Uterus (tissue), 4 donors: ENCODE measurements around the gene MRPS18C. TPM values are rescaled to one million over a fixed set of nuclear protein-coding genes. Genes with fewer than 3 reads are reported as not detected.

Experiments used
- DNase-seq, 2 donors: peaks; one replicate each; pipeline ENCODE4 v3.0.0-alpha.2; 2019 to 2020
- H3K27ac ChIP-seq, 2 donors: fragments of 200-600 bp; sonication (generic); 1 replicate in 1 of 2; 2 replicates in 1 of 2; pipeline ENCODE4 v1.5.1; 2016 to 2018
- H3K27me3 ChIP-seq, 2 donors: fragments of 200-600 bp; sonication (generic); one replicate each; pipeline ENCODE4 v1.5.1; 2018 to 2019; ENCODE audit warnings: control low read depth in 1 of 2
- H3K36me3 ChIP-seq, 2 donors: fragments of 200-600 bp; sonication (generic); one replicate each; pipeline ENCODE4 v1.5.1; 2019; ENCODE audit warnings: control low read depth in 1 of 2
- H3K4me1 ChIP-seq, 2 donors: fragments of 200-600 bp; sonication (generic); one replicate each; pipeline ENCODE4 v1.5.1; 2018 to 2019; ENCODE audit warnings: control low read depth in 1 of 2
- H3K4me3 ChIP-seq, 2 donors: fragments of 200-600 bp; sonication (generic); 1 replicate in 1 of 2; 2 replicates in 1 of 2; pipeline ENCODE4 v1.5.1; 2018 to 2019; ENCODE audit warnings: mild to moderate bottlenecking in 1 of 2
- H3K9me3 ChIP-seq, 2 donors: fragments of 200-600 bp; sonication (generic); one replicate each; pipeline ENCODE4 v1.5.1; 2019; ENCODE audit warnings: control low read depth in 1 of 2
- POLR2A ChIP-seq, 2 donors: fragments of 450-650 bp; IDR thresholded peaks; one replicate each; pipeline ENCODE4 v1.6.1; 2016; ENCODE audit warnings: antibody characterized with exemption in 2 of 2, mild to moderate bottlenecking in 1 of 2, moderate library complexity in 1 of 2
- intact Hi-C: fragments of 100-400 bp; cut with DNase I; formaldehyde crosslinking; loops from one replicate; pipeline ENCODE4 v1.15.1; 2023; ENCODE audit warnings: low total_unique reads
- total RNA-seq, 4 donors: library from RNA; depleted of rRNA in 3 of 4; stranded (reverse); fragments of >200 nt in 3 of 4; gene quantifications; one replicate each; pipeline versions ENCODE4 v1.1.0 to v1.2.4, GENCODE V29; 2014 to 2023
- TF ChIP-seq, protein P1 (sequence below), 4 experiments: fragments of 200-600 bp in 2 of 4; fragments of 450-650 bp in 2 of 4; sonication (generic) in 2 of 4; IDR thresholded peaks; one replicate each; pipeline ENCODE4 v1.5.1; 2016 to 2019; ENCODE audit warnings: antibody characterized with exemption in 4 of 4, mild to moderate bottlenecking in 2 of 4, moderate library complexity in 1 of 4
- donor health status: DM: yes; HTN: yes; CAD: no.

MRPS18C gene
- total RNA-seq, 4 donors from 2014 or later = 7.7 to 55.5 (median 16.8) TPM

DNA sequence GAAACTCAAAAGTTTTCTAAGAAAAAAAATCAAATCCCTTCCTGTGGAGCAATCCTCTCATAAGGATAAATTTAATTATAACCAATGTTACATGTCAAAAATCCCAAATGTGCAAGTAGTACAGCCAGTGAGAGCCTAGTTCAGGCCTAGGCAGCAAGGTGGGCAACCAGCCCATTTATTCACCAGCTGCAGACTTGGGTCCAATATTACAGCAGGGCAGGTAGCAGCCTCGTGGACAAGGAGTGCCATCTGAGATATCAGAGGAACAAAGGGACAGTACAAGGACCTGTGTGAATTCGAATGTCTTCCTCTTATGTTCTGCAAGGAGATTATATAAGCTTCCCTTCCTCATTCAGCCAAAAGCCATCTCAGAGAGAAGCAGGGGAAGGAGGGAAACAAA, 6.8 kb upstream of the MRPS18C start:
- no peaks in the 10 kb centered on the region for H3K9me3 ChIP-seq
- no peaks in the 10 kb centered on the region for H3K36me3 ChIP-seq
- H3K4me1 ChIP-seq = no peaks in the 10 kb centered on the region
- H3K27me3 ChIP-seq = no peaks in the 10 kb centered on the region
- DNase-seq = no peak
- H3K27ac ChIP-seq = no peak overlapping the region
- intact Hi-C loops = no loop called here
- TF ChIP-seq, protein P1, sequence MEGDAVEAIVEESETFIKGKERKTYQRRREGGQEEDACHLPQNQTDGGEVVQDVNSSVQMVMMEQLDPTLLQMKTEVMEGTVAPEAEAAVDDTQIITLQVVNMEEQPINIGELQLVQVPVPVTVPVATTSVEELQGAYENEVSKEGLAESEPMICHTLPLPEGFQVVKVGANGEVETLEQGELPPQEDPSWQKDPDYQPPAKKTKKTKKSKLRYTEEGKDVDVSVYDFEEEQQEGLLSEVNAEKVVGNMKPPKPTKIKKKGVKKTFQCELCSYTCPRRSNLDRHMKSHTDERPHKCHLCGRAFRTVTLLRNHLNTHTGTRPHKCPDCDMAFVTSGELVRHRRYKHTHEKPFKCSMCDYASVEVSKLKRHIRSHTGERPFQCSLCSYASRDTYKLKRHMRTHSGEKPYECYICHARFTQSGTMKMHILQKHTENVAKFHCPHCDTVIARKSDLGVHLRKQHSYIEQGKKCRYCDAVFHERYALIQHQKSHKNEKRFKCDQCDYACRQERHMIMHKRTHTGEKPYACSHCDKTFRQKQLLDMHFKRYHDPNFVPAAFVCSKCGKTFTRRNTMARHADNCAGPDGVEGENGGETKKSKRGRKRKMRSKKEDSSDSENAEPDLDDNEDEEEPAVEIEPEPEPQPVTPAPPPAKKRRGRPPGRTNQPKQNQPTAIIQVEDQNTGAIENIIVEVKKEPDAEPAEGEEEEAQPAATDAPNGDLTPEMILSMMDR (IDR thresholded peaks at IDR 0.05) = no peak
- no peak for TF ChIP-seq POLR2A (IDR thresholded peaks at IDR 0.05)
- no peak overlapping the region for H3K4me3 ChIP-seq

DNA sequence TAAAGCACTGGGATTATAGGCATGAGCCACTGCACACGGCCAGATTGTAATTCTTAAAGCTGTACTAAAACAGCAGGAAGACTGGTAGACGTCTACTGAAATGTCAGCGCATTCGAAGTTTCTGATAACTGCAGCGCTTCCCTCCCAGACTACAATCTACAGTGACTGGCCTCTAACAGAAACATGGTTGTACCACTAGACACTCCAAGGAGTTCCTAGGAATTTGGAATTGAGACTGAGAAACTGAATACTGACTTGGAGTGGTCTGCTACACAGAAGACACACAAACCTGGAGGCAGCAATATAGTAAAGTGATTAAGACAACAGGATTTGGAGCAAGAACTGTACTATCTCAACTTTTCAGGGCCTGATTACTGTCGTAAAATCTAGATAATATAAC, 1.2 kb upstream of the MRPS18C start:
- intact Hi-C loops = no loop called here
- no peak for DNase-seq
- Histone ChIP-seq H3K27me3 (no peaks in the 10 kb centered on the region), H3K27ac (peak overlapping the region; percentile 98), H3K9me3 (no peaks in the 10 kb centered on the region), H3K36me3 (no peaks in the 10 kb centered on the region), H3K4me1 (peaks cover 0 to 10% of the 10 kb centered on the region in 2 donors), H3K4me3 (peak overlapping the region; percentile 75 to 95)
- TF ChIP-seq, protein P1 (IDR thresholded peaks at IDR 0.05) = no peak
- no peak for TF ChIP-seq POLR2A (IDR thresholded peaks at IDR 0.05)

DNA sequence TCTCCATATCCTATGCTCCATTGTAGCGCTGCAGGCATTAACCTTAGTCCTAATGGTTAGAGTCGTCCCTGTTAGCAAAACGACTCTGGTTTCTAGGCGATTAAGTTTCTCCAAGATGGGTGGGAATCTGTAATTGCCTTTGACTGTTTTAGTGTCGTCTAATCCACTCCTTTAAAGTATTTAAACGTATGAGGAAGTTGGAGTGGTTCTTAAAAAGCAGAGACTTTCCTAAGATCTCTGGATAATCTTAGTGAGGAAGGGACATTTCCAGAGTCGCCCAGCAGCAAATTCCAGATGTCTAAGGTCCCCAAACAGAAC, 285 bp downstream of the MRPS18C start:
- intact Hi-C loops = no loop called here

DNA sequence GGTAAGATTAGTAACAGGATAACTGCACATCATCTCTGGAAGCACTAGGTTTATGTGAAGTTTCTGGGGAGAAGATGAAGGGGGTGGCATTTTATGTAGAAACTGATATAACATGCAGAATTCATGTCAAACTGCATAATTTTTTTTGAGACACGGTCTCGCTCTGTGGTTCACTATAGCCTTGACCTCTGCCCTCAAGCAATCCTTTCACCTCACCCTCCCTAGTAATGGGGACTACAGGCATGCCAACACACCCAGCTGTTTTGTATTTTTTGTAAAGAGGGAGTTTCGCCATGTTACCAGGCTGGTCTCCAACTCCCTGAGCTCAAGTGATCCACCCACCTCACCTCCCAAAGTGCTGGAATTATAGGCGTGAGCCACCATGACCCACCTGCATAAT, 17.6 kb downstream of the MRPS18C start:
- no peak overlapping the region for H3K4me3 ChIP-seq
- intact Hi-C loops = no loop called here
- H3K27ac ChIP-seq = no peak overlapping the region
- no peaks in the 10 kb centered on the region for H3K4me1 ChIP-seq
- no peak for DNase-seq
- TF ChIP-seq, protein P1 (IDR thresholded peaks at IDR 0.05) = no peak
- TF ChIP-seq POLR2A (IDR thresholded peaks at IDR 0.05) = no peak
- H3K9me3 ChIP-seq = no peaks in the 10 kb centered on the region
- no peaks in the 10 kb centered on the region for H3K27me3 ChIP-seq
- no peaks in the 10 kb centered on the region for H3K36me3 ChIP-seq

More for the DNA sequence above, 285 bp downstream of the MRPS18C start:
- no peak for TF ChIP-seq POLR2A (IDR thresholded peaks at IDR 0.05)
- H3K9me3 ChIP-seq = no peaks in the 10 kb centered on the region
- no peak for DNase-seq
- H3K27me3 ChIP-seq = no peaks in the 10 kb centered on the region
- H3K36me3 ChIP-seq = no peaks in the 10 kb centered on the region
- peak overlapping the region; percentile 75 to 95 for H3K4me3 ChIP-seq
- peaks cover 0 to 10% of the 10 kb centered on the region in 2 donors for H3K4me1 ChIP-seq
- peak overlapping the region; percentile 98 for H3K27ac ChIP-seq

DNA sequence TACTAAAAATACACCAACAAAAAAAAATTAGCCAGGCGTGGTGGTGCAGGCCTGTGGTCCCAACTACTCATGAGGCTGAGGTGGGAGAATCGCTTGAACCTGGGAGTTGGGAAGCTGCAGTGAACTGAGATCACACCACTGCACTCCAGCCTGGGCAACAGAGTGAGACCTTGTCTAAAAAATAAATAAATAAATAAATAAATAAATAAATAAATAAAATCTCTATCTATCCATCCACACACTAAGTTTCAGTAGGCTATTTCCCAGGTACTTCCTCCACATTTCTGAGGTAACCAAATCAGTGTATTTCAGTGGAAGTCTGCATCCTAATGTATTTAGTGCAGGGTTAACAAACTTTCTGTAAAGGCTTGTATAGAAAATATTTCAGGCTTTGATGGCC, 18.1 kb downstream of the MRPS18C start:
- Histone ChIP-seq H3K9me3 (no peaks in the 10 kb centered on the region), H3K36me3 (no peaks in the 10 kb centered on the region), H3K4me3 (no peak overlapping the region), H3K27ac (no peak overlapping the region), H3K4me1 (no peaks in the 10 kb centered on the region), H3K27me3 (no peaks in the 10 kb centered on the region)
- intact Hi-C loops = no loop called here
- no peak for TF ChIP-seq POLR2A (IDR thresholded peaks at IDR 0.05)
- TF ChIP-seq, protein P1 (IDR thresholded peaks at IDR 0.05) = no peak
- DNase-seq = no peak
